Measurements from ENCODE around the gene IGIP.

IGIP gene

DNA sequence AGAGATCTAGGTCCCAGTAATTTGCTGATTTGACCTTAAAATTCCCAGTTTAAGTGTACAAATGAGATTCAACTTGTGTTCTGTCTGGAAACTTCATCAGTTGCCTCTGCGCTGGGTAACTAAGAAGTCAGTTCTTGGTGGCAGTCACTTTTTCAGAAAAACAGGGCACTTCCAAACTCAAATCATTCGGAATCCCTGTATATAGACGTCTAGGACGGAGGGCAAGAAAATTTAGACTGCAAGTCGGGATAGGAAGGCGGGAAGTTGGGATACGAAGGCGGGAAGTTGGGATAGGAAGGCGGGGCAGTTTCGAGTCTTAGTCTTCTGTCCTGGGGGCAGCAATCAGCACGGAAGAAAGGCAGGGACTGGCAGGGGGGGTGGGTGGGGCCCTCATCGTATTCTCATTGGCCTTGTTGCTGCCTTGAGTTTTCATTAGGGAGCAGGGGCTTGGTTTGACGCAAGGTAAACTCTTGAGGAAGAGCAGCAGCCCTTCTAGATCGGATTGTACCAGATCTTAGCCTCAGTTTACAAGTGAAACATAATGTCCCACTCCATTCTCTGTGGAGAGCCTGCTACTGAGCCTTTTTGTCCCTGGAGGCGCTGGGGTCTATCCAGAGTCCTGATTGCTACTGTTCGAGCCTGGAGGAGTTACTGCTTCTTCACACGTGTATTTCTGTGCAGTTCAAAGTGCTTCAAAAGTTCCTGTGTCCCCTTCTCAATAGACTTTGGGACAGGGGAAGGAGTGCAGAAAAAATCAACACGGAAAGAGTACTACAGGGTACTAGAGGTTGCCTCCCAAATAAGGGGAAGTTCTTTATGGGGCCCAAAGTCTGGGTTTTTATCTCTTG is 14.5 kb upstream of the IGIP start:
- FAIRE-seq (no peak), DNase-seq (ENCODE audit: insufficient read length, low spot score) (no peak)
- TF ChIP-seq, protein P1, sequence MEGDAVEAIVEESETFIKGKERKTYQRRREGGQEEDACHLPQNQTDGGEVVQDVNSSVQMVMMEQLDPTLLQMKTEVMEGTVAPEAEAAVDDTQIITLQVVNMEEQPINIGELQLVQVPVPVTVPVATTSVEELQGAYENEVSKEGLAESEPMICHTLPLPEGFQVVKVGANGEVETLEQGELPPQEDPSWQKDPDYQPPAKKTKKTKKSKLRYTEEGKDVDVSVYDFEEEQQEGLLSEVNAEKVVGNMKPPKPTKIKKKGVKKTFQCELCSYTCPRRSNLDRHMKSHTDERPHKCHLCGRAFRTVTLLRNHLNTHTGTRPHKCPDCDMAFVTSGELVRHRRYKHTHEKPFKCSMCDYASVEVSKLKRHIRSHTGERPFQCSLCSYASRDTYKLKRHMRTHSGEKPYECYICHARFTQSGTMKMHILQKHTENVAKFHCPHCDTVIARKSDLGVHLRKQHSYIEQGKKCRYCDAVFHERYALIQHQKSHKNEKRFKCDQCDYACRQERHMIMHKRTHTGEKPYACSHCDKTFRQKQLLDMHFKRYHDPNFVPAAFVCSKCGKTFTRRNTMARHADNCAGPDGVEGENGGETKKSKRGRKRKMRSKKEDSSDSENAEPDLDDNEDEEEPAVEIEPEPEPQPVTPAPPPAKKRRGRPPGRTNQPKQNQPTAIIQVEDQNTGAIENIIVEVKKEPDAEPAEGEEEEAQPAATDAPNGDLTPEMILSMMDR (IDR thresholded peaks at IDR 0.05; ENCODE audit: insufficient read depth, missing control alignments) = no peak

DNA sequence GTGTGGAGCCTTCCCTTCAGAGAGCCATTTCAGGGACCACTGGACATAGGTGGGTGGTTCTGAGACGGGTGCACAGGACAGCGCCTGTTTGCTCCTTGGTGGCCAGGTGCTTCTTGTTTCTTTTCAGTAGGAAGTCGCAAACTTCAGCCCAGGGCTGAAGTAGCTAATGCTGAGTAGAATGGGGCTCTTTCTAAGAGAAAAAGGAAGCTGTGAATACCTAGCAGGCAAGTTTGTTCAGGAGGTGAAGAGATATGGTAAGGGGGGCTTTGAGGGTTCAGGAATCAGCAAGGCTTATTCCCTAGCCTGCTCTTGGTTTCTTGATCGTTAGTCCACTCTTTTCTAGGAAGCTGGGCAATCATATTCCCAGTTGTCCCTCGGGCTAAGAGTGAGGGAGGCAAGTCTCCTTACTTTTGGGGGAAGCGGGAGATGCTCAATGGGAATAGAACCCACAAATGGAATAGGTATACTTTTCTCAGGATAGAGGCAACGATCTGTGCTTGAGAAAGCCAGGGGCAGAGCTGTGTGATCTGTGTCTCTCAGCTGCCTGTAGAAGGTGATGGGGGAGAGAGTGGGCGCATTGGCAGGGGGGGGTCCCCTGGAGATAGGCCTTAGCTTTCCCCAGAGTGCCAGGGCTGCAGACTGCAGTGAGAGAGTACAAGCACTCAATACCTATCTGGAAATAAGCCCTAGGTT is 13.7 kb upstream of the IGIP start:
- FAIRE-seq (no peak), DNase-seq (ENCODE audit: insufficient read length, low spot score) (no peak)
- TF ChIP-seq, protein P1 (IDR thresholded peaks at IDR 0.05; ENCODE audit: insufficient read depth, missing control alignments) = no peak

- DNase-seq (ENCODE audit: insufficient read length, low spot score) = no peak
- TF ChIP-seq, protein P1 (IDR thresholded peaks at IDR 0.05; ENCODE audit: insufficient read depth, missing control alignments) = no peak
- no peak for FAIRE-seq
These were observed 13.0 kb upstream of the IGIP start for GRCh38 chr5:140112685-140113179.

GRCh38 chr5:140113180-140113698 is 12.5 kb upstream of the IGIP start:
- TF ChIP-seq, protein P1 (IDR thresholded peaks at IDR 0.05; ENCODE audit: insufficient read depth, missing control alignments) = no peak
- no peak for DNase-seq (ENCODE audit: insufficient read length, low spot score)
- FAIRE-seq = no peak

- TF ChIP-seq, protein P1 (IDR thresholded peaks at IDR 0.05; ENCODE audit: insufficient read depth, missing control alignments) = no peak
- FAIRE-seq (no peak), DNase-seq (ENCODE audit: insufficient read length, low spot score) (peak; percentile 67)
These were observed 12.0 kb upstream of the IGIP start, which contains the start of gene PURA for GRCh38 chr5:140113699-140114263. PURA (plus strand) TSS chr5:140114109; CDS start chr5:140114182, 73 bp downstream.

GRCh38 chr5:140114341-140115185 is 11.2 kb upstream of the IGIP start:
- DNase-seq (ENCODE audit: insufficient read length, low spot score) = no peak
- TF ChIP-seq, protein P1 (IDR thresholded peaks at IDR 0.05; ENCODE audit: insufficient read depth, missing control alignments) = no peak
- no peak for FAIRE-seq
